HEK293 (cell line): ENCODE data around the gene SLC16A1.

ENCODE experiments used
- ZBTB7A ChIP-seq: fragments of 450-650 bp; formaldehyde crosslinking; IDR thresholded peaks from 2 replicates; pipeline ENCODE4 v1.5.1; 2016; ENCODE audit warnings: low read depth, missing biosample characterization, missing genetic modification characterization
- ZNF10 ChIP-seq: fragments of 450-650 bp; formaldehyde crosslinking; IDR thresholded peaks from 2 replicates; pipeline ENCODE4 v1.5.1; 2017; ENCODE audit warnings: missing biosample characterization, missing genetic modification characterization
- ZNF112 ChIP-seq: fragments of 450-650 bp; formaldehyde crosslinking; IDR thresholded peaks from 2 replicates; pipeline ENCODE4 v1.5.0; 2017; ENCODE audit warnings: missing biosample characterization, missing genetic modification characterization
- ZNF121 ChIP-seq: fragments of 450-650 bp; formaldehyde crosslinking; IDR thresholded peaks from 2 replicates; pipeline ENCODE4 v1.5.1; 2016; ENCODE audit warnings: missing biosample characterization, missing genetic modification characterization
- ZNF19 ChIP-seq: fragments of 450-650 bp; formaldehyde crosslinking; IDR thresholded peaks from 2 replicates; pipeline ENCODE4; 2016; ENCODE audit warnings: missing biosample characterization, missing genetic modification characterization, low read depth
- ZNF24 ChIP-seq: fragments of 450-650 bp; formaldehyde crosslinking; IDR thresholded peaks from 2 replicates; pipeline ENCODE4 v1.5.1; 2016; ENCODE audit warnings: missing biosample characterization, missing genetic modification characterization
- ZNF521 ChIP-seq: fragments of 450-650 bp; formaldehyde crosslinking; IDR thresholded peaks from 2 replicates; pipeline ENCODE4 v1.5.1; 2017; ENCODE audit warnings: missing biosample characterization, mild to moderate bottlenecking, missing genetic modification characterization
- ZNF549 ChIP-seq: fragments of 450-650 bp; IDR thresholded peaks from 2 replicates; pipeline ENCODE4 v1.5.1; 2018; ENCODE audit warnings: missing biosample characterization, missing genetic modification characterization, mild to moderate bottlenecking, inconsistent platforms, moderate library complexity
- ZNF768 ChIP-seq: fragments of 450-650 bp; formaldehyde crosslinking; IDR thresholded peaks from 2 replicates; pipeline ENCODE4 v1.5.1; 2018; ENCODE audit warnings: missing biosample characterization, mild to moderate bottlenecking, missing genetic modification characterization
- TF ChIP-seq, protein P1 (sequence below): fragments of 450-650 bp; formaldehyde crosslinking; IDR thresholded peaks from 2 replicates; pipeline ENCODE4 v1.5.1; 2016; ENCODE audit warnings: missing biosample characterization, missing genetic modification characterization
- TF ChIP-seq, protein P2 (sequence below): fragments of 450-650 bp; formaldehyde crosslinking; IDR thresholded peaks from 2 replicates; pipeline ENCODE4 v1.5.1; 2016; ENCODE audit warnings: missing biosample characterization, missing genetic modification characterization
- TF ChIP-seq, protein P3 (sequence below): fragments of 450-650 bp; IDR thresholded peaks from 2 replicates; pipeline ENCODE4 v1.5.1; 2018; ENCODE audit warnings: missing biosample characterization, missing genetic modification characterization
- TF ChIP-seq, protein P4 (sequence below): fragments of 450-650 bp; formaldehyde crosslinking; IDR thresholded peaks from 2 replicates; pipeline ENCODE4 v1.5.1; 2016; ENCODE audit warnings: missing biosample characterization, missing genetic modification characterization
- TF ChIP-seq, protein P5 (sequence below): fragments of 450-650 bp; formaldehyde crosslinking; IDR thresholded peaks from 2 replicates; pipeline ENCODE4 v1.5.1; 2017; ENCODE audit warnings: missing biosample characterization, missing genetic modification characterization

DNA sequence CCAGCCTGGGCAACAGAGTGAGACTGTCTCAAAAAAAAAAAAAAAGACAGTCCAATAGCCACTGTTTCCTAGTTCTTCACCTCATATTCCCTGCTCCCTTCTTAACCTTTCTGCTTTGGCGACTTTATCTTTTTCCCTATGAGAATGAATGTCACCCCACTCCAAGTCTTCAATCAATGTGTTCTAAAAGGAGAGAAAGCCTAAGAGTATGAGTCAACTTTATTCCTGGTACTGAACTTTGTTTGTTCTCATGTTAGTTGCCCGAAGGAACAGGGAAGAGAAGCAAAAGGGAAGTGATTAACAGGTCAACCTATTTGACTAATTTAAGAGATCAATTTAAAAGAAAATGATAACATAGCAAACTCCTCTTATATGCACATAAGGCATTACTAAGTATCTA lies 39.9 kb upstream of the SLC16A1 start:
- TF ChIP-seq ZBTB7A (tag by site-specific recombination) (no peak), ZNF121 (no peak), ZNF549 (tag by site-specific recombination) (no peak), ZNF19 (tag by site-specific recombination) (no peak), ZNF24 (tag by site-specific recombination) (no peak), ZNF10 (tag by site-specific recombination) (no peak), ZNF112 (tag by site-specific recombination) (no peak), ZNF521 (tag by site-specific recombination) (no peak), ZNF768 (no peak)
- TF ChIP-seq, protein P1, sequence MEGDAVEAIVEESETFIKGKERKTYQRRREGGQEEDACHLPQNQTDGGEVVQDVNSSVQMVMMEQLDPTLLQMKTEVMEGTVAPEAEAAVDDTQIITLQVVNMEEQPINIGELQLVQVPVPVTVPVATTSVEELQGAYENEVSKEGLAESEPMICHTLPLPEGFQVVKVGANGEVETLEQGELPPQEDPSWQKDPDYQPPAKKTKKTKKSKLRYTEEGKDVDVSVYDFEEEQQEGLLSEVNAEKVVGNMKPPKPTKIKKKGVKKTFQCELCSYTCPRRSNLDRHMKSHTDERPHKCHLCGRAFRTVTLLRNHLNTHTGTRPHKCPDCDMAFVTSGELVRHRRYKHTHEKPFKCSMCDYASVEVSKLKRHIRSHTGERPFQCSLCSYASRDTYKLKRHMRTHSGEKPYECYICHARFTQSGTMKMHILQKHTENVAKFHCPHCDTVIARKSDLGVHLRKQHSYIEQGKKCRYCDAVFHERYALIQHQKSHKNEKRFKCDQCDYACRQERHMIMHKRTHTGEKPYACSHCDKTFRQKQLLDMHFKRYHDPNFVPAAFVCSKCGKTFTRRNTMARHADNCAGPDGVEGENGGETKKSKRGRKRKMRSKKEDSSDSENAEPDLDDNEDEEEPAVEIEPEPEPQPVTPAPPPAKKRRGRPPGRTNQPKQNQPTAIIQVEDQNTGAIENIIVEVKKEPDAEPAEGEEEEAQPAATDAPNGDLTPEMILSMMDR (tag by site-specific recombination) = no peak
- TF ChIP-seq, protein P2, sequence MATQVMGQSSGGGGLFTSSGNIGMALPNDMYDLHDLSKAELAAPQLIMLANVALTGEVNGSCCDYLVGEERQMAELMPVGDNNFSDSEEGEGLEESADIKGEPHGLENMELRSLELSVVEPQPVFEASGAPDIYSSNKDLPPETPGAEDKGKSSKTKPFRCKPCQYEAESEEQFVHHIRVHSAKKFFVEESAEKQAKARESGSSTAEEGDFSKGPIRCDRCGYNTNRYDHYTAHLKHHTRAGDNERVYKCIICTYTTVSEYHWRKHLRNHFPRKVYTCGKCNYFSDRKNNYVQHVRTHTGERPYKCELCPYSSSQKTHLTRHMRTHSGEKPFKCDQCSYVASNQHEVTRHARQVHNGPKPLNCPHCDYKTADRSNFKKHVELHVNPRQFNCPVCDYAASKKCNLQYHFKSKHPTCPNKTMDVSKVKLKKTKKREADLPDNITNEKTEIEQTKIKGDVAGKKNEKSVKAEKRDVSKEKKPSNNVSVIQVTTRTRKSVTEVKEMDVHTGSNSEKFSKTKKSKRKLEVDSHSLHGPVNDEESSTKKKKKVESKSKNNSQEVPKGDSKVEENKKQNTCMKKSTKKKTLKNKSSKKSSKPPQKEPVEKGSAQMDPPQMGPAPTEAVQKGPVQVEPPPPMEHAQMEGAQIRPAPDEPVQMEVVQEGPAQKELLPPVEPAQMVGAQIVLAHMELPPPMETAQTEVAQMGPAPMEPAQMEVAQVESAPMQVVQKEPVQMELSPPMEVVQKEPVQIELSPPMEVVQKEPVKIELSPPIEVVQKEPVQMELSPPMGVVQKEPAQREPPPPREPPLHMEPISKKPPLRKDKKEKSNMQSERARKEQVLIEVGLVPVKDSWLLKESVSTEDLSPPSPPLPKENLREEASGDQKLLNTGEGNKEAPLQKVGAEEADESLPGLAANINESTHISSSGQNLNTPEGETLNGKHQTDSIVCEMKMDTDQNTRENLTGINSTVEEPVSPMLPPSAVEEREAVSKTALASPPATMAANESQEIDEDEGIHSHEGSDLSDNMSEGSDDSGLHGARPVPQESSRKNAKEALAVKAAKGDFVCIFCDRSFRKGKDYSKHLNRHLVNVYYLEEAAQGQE (tag by site-specific recombination) = no peak
- TF ChIP-seq, protein P3, sequence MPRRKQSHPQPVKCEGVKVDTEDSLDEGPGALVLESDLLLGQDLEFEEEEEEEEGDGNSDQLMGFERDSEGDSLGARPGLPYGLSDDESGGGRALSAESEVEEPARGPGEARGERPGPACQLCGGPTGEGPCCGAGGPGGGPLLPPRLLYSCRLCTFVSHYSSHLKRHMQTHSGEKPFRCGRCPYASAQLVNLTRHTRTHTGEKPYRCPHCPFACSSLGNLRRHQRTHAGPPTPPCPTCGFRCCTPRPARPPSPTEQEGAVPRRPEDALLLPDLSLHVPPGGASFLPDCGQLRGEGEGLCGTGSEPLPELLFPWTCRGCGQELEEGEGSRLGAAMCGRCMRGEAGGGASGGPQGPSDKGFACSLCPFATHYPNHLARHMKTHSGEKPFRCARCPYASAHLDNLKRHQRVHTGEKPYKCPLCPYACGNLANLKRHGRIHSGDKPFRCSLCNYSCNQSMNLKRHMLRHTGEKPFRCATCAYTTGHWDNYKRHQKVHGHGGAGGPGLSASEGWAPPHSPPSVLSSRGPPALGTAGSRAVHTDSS (tag by site-specific recombination) = no peak
- TF ChIP-seq, protein P4, sequence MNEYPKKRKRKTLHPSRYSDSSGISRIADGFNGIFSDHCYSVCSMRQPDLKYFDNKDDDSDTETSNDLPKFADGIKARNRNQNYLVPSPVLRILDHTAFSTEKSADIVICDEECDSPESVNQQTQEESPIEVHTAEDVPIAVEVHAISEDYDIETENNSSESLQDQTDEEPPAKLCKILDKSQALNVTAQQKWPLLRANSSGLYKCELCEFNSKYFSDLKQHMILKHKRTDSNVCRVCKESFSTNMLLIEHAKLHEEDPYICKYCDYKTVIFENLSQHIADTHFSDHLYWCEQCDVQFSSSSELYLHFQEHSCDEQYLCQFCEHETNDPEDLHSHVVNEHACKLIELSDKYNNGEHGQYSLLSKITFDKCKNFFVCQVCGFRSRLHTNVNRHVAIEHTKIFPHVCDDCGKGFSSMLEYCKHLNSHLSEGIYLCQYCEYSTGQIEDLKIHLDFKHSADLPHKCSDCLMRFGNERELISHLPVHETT = no peak
- TF ChIP-seq, protein P5, sequence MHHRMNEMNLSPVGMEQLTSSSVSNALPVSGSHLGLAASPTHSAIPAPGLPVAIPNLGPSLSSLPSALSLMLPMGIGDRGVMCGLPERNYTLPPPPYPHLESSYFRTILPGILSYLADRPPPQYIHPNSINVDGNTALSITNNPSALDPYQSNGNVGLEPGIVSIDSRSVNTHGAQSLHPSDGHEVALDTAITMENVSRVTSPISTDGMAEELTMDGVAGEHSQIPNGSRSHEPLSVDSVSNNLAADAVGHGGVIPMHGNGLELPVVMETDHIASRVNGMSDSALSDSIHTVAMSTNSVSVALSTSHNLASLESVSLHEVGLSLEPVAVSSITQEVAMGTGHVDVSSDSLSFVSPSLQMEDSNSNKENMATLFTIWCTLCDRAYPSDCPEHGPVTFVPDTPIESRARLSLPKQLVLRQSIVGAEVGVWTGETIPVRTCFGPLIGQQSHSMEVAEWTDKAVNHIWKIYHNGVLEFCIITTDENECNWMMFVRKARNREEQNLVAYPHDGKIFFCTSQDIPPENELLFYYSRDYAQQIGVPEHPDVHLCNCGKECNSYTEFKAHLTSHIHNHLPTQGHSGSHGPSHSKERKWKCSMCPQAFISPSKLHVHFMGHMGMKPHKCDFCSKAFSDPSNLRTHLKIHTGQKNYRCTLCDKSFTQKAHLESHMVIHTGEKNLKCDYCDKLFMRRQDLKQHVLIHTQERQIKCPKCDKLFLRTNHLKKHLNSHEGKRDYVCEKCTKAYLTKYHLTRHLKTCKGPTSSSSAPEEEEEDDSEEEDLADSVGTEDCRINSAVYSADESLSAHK (tag by site-specific recombination) = no peak
